CMK (cell line): Measurements from ENCODE around the gene NFIX.

ENCODE experiments used
- DNase-seq: peaks from one replicate; pipeline ENCODE4 v3.0.0-alpha.2; 2010; ENCODE audit warnings: low read depth

The NFIX gene

GRCh38 chr19:13010038-13010991 lies 15.0 kb downstream of the NFIX start:
- DNase-seq = no peak

DNA sequence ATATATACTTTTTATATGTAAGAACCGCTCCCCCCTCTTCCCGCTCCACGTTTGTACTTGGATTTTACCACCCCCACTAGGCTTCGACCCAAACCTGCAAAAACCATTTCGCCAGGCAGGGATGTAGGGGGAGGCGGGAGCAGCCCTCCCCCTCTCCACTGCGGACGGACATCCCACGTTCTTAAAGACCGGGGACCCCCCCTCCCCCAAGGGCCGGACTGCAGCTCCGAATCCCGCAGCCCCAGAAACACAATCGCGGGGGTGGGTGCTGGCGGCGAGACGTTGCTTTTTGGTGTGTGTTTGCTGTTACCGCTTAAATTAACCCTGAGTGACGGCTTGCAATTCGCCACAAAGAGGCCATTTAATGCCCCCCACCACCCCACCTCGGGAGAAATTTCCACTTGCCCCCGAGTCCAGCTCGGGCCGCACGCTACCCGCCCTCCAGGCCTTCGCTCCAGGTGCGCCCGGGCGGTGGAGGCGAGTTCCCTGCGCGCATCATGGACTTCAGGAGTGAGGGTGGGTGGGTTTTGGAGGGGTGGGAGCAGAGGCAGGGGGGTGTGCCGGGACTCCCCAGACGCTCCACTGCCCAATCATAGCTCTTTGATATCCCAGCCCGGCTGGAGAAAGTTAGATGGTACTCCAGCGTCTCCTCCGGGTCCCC lies 15.8 kb downstream of the NFIX start:
- DNase-seq = no peak

GRCh38 chr19:13011653-13012389 lies 16.5 kb downstream of the NFIX start:
- DNase-seq = no peak

GRCh38 chr19:13012390-13012689 lies 17.1 kb downstream of the NFIX start:
- DNase-seq = no peak

GRCh38 chr19:13012690-13013608 lies 17.7 kb downstream of the NFIX start:
- no peak for DNase-seq

DNA sequence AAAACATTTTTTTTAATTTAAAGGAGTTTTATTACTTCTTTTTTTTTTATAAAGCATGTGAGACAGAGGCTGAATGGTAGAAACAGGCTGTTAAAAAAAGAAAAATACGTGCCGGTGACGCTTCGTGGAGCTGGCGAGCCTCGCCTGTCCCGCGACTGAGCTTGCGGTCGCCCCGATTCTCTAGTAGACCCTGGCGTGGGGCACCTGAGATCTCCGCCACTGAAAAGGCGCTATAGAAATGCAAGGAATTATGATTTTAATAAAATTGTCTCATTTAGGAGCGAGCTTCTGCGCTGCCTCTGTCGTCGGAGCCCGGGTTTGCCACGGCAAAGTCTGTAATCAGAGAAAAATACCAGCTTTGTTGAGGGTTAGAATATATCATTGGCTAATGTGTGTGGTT lies 18.4 kb downstream of the NFIX start:
- no peak for DNase-seq

DNA sequence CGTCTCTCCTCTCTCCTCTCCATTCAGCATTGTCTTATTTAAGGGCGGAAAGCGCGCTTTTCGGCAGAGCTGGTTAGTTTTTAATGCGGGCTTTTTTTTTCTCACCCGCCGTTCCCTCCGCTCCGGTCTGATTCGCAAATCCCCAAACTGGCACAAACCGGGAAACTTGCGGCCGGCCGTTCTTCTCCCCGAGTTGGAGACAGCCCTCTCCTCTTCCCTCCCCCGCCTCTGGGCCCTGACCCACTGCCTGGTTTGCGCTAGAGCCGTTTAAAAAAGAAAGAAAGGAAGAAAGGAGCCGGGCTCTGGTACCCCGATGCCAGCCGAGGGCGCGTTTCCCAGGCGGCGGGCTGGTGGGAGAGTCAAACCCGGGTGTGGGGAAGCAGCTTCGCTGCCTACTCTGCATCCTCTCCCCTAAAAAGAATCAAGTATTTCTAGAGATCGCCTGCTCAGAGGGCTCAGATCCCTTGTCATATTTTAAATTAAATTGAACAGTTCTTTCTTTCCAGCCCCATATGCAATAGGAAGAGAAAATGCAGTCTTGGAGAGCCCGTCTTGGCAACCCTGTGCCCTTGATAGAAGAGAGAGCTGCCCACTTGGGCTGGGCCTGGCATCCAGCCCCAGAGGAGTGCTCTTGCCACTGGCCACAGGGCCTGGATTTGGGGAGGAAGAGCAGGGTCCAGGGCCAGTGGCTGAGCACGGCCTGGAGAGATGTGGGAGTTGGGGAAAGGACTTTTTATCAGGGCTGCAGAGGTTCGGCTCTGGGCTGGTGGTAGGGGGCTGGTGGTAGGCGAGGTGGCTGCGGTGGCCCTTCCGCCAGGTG lies 19.0 kb downstream of the NFIX start:
- DNase-seq = no peak

- DNase-seq = no peak
These were observed 19.6 kb downstream of the NFIX start for GRCh38 chr19:13014921-13015280.

DNA sequence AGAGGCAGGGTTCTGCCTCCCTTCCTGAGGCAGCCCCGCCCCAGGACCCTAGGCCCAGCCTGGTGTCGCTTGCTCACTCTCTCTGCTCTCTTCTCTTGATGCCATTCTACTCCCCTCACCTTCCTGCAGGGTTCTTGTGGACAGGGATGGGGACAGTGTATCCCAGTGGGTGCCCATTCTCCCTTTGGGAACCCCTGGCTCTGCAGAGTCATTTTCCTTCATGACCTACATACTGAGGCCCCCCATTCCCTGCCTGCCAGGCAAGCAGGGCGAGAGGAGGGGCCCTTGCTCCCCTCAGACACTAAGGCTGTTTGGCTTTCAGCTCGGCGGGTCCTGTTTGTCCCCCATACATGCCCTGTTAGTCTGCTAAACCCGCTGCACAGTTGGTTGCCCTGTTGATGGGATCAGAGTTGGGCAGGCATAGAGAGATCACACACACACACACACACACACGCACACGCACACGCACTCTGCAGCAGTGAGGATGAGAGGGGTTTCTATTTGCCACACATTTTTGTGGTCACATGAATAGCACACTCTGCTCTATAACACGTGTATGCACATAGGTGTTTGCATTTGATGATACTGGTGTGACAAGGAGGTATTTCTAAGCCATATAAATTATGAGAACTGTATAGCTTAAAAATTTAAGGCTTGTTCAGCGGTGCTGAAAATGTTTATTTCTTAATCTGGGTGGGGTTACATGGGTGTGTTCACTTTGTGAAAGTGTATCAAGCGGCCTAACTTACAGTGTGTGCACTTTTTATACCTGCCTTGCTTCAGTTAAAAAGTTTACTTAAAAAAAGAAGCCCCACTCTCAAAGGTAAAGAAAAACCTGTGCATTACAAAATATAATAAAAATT lies 20.3 kb downstream of the NFIX start:
- DNase-seq = no peak

GRCh38 chr19:13016245-13016627 lies 21.0 kb downstream of the NFIX start:
- no peak for DNase-seq

GRCh38 chr19:13016628-13017305 lies 21.5 kb downstream of the NFIX start:
- DNase-seq = no peak

DNA sequence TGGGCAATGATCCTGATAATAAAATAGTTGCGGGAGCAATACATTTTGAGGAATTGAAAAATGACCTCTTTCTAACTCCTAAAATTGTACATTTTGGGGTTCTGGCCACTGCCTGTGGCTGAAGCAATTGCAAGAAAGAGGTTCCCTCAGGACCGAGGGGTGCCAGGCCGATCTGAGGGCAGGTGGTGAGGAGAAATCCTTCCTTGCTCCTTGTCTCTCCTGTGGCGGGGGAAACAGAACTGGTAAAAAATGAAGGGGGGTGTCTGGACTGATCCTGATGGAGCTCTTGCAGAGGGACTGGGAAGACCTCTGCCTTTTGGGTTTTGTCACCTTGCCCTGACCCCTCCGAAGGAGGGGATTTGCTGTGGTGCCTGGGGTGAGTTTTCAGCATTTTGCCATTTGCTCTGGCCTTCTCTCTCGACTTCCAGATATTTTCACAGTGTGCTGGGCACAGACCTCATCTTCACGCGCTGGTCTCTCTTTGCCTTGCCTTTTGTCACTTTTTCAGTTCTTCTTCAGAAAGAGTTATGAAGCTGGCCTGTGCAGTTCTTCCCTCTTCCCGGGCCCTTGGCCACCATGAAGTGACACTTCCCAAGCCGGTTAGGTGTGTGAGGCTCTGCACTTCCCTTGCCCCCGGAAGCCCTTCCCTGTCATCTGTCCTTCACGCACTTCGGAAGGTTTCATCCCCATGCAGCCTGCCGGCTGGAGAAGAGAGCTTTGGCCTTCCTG lies 22.2 kb downstream of the NFIX start:
- DNase-seq = no peak

DNA sequence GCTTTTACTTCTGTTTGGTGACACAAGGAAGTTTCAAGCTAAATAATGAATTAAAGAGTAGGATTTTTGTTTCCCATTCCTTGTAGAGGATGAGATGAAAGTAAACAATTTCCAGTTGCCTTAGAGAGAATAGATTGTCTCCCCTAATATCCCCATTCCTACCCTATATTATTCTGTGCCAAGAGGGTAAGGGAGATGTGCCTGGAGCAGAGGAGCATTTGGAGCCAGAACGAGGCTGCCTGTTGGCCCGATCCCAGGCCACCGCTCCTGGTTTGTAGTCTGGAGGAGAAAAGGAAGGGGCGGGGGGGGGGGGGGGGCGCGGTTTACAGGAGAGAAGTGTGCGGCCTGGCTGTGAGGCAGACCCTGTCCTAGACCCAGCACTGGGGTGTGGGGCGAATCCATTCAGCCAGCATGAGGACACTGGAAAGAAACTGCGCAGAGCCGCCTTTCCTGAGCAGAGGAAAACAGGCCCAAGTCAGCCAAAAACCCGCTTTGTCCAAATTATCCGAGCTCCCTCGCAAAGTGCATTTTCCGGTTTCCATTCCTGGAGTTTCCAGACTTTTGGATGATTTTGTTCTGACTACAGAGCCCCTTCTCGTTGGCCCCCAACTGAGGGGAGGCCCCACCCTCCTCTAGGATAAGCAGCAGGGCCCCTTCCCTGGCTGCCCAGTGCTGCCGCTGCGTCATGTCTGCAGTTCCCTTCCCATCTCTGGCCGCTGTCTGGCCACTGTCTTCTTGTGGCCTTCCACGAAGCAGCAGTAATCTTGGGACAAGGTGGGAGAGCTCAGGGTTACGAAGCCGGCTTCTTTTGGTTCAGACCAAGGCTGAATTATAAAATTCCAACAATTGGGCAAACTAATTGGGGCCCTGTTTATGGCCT lies 23.0 kb downstream of the NFIX start:
- DNase-seq = no peak

- DNase-seq = no peak
These were observed 24.1 kb downstream of the NFIX start for GRCh38 chr19:13019332-13019731.

DNA sequence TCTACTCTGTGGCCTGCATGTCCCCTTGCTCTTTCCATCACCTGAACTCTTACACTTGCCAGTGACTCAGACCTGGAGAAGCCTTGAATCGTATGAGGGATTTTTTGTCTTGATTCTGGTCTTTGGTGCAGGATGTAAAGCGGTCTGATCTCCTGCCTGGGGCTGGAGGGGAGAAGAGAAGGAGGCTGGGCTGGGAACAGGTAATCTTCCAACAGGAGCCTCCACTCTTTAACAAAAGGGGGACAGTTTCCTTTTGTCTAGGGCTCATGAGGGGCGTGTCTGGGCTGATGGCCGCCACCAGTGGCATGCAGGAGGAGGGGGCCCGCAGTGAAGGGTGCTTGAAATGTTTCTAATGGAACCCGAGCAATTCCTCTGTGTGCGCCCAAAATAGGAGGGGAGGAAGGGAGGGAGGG lies 24.7 kb downstream of the NFIX start:
- no peak for DNase-seq

DNA sequence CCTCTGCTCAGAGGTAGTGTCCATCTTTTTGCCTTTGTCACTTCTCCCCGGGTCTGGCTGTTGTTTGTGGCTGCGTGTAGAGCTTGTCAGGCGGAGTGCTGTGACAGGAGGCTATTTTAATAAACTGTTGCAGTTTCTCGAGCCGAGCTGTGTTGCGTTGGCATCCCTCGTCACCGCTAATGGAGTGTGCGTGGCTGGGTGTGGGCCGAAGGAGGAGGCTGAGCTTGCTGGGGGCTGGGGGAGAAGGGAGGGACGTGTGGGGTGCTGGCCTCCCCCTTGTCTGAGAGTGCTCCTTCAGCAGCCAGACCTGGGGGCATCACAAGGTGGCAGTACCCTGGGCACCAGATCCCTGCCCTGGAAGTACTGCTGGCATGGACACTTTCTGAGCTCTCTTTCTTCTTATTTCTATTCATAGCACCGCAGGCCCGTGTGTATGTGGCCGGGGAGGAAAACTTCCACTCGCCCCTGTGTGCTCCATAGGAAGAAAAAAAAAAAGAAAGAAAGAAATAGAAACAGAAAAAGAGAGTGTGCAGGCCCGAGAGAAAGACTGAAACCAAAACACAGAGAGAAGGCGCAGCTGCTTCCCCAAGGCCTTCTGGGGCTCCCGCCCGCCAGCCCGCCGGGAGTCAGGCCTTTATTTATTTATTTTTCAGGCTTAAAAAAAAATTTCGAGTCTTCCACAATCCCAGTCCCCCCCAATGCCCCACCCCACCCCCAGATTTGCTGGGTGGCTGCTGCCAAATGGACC lies 27.0 kb downstream of the NFIX start:
- DNase-seq = no peak
